Immature natural killer cell (primary cell): ENCODE data around the gene SLC6A18. TPM values are rescaled to one million over a fixed set of nuclear protein-coding genes. Genes with fewer than 3 reads are reported as not detected.

Experiments used
- DNase-seq, 3 donors: peaks; one replicate each; pipeline ENCODE4 v3.0.0; 2022; ENCODE audit warnings: mixed read lengths in 1 of 3
- H3K27ac Mint-ChIP-seq, 6 donors: one replicate each; pipeline ENCODE4 v1.8.0; 2020; ENCODE audit warnings: mixed read lengths in 6 of 6, mild to moderate bottlenecking in 5 of 6, inconsistent platforms in 4 of 6, moderate library complexity in 3 of 6
- H3K27me3 Mint-ChIP-seq, 3 donors: one replicate each; pipeline ENCODE4 v1.8.0; 2020 to 2021; ENCODE audit warnings: low read depth in 3 of 3, mild to moderate bottlenecking in 3 of 3, mixed read lengths in 3 of 3, moderate library complexity in 3 of 3, inconsistent platforms in 1 of 3
- H3K36me3 Mint-ChIP-seq, 3 donors: one replicate each; pipeline ENCODE4 v1.8.0; 2020; ENCODE audit warnings: mixed read lengths in 3 of 3, inconsistent platforms in 2 of 3, mild to moderate bottlenecking in 2 of 3
- H3K4me1 Mint-ChIP-seq, 2 donors: one replicate each; pipeline ENCODE4 v1.8.0; 2020; ENCODE audit warnings: inconsistent platforms in 2 of 2, mild to moderate bottlenecking in 2 of 2, mixed read lengths in 2 of 2, moderate library complexity in 1 of 2
- H3K4me3 Mint-ChIP-seq, 5 donors: one replicate each; pipeline ENCODE4 v1.8.0; 2020; ENCODE audit warnings: mild to moderate bottlenecking in 5 of 5, mixed read lengths in 5 of 5, inconsistent platforms in 3 of 5, moderate library complexity in 3 of 5
- H3K9me3 Mint-ChIP-seq, 6 donors: one replicate each; pipeline ENCODE4 v1.8.0; 2020; ENCODE audit warnings: mild to moderate bottlenecking in 6 of 6, mixed read lengths in 6 of 6, inconsistent platforms in 4 of 6, moderate library complexity in 3 of 6
- polyA plus RNA-seq, 3 donors: library from polyadenylated mRNA; unstranded; fragments of 300-500 nt; fragmentation: Illumina TruSeq; gene quantifications; one replicate each; pipeline ENCODE4 v1.2.3, GENCODE V29; 2021

The SLC6A18 gene
- polyA plus RNA-seq, 3 donors from 2014 or later = not detected

DNA sequence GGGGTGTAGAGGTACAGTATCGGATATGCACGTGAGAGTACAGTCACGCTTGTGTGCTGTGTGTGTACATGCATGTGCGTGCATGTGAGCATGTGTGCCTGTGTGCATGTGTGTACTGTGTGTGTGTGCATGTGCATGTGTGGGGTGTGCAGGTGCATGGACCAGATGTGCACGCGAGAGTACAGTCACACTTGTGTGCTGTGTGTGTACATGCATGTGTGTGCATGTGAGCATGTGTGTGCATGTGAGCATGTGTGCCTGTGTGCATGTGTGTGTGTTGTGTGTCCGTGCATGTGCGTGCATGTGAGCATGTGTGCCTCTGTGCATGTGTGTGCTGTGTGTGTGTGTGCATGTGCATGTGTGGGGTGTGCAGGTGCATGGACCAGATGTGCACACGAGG, 13.5 kb upstream of the SLC6A18 start:
- H3K9me3 Mint-ChIP-seq = no peaks in the 10 kb centered on the region

DNA sequence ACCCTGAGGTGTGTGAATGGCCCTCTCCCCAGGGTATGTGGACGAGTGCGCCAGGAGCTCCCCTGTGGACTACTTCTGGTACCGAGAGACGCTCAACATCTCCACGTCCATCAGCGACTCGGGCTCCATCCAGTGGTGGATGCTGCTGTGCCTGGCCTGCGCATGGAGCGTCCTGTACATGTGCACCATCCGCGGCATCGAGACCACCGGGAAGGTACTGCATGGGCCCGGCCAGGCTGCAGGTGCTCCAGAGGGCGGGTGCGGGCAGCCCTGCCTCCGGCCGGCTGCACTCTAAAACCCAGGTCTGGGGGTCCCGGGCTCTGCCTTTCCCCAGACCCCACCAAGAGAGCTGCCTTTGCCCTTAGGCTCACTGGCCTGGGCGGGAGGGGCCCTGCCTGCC, 12.9 kb upstream of the SLC6A18 start:
- H3K27ac Mint-ChIP-seq = no peak overlapping the region
- DNase-seq = no peak
- H3K4me3 Mint-ChIP-seq = no peak overlapping the region

More for the DNA sequence above, 13.5 kb upstream of the SLC6A18 start:
- Mint-ChIP-seq H3K27me3 (peaks cover 0 to 6% (median 2%) of the 10 kb centered on the region in 3 donors), H3K4me1 (no peaks in the 10 kb centered on the region), H3K27ac (peak overlapping the region in 1 of 6 donors; percentile 50), H3K36me3 (no peaks in the 10 kb centered on the region), H3K4me3 (no peak overlapping the region)
- DNase-seq = no peak

GRCh38 chr5:1212881-1213280, 12.3 kb upstream of the SLC6A18 start:
- H3K27me3 Mint-ChIP-seq = peaks cover 0 to 4% (median 2%) of the 10 kb centered on the region in 3 donors
- no peaks in the 10 kb centered on the region for H3K36me3 Mint-ChIP-seq
- H3K4me1 Mint-ChIP-seq = no peaks in the 10 kb centered on the region
- no peak overlapping the region for H3K27ac Mint-ChIP-seq
- DNase-seq = no peak
- H3K9me3 Mint-ChIP-seq = no peaks in the 10 kb centered on the region
- H3K4me3 Mint-ChIP-seq = no peak overlapping the region

More for the DNA sequence above, 12.9 kb upstream of the SLC6A18 start:
- H3K36me3 Mint-ChIP-seq = no peaks in the 10 kb centered on the region
- peaks cover 0 to 6% (median 3%) of the 10 kb centered on the region in 3 donors for H3K27me3 Mint-ChIP-seq
- H3K9me3 Mint-ChIP-seq = no peaks in the 10 kb centered on the region
- H3K4me1 Mint-ChIP-seq = no peaks in the 10 kb centered on the region

GRCh38 chr5:1213508-1214162, 11.5 kb upstream of the SLC6A18 start:
- Mint-ChIP-seq H3K36me3 (no peaks in the 10 kb centered on the region), H3K27ac (no peak overlapping the region), H3K4me1 (no peaks in the 10 kb centered on the region), H3K4me3 (no peak overlapping the region), H3K9me3 (no peaks in the 10 kb centered on the region), H3K27me3 (peaks cover 0 to 4% (median 2%) of the 10 kb centered on the region in 3 donors)
- no peak for DNase-seq

GRCh38 chr5:1214163-1214935, 10.8 kb upstream of the SLC6A18 start:
- Mint-ChIP-seq H3K27me3 (peaks cover 0 to 6% (median 2%) of the 10 kb centered on the region in 3 donors), H3K36me3 (no peaks in the 10 kb centered on the region), H3K4me3 (no peak overlapping the region), H3K9me3 (no peaks in the 10 kb centered on the region), H3K4me1 (no peaks in the 10 kb centered on the region), H3K27ac (no peak overlapping the region)
- DNase-seq = no peak

DNA sequence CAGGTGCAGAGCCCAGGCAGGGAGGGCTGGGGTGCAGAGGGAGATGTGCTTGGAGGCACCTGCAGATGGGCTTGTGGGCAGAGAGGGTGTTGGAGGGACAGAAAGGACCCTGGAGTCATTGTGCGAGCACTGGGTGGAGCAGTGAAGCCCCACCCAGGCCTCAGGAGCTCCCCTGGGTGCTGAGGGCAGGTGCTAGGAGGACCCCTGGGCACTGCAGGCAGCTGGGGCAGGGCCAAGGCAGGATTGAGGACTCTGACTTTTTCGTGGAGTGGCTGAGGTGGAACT, 10.3 kb upstream of the SLC6A18 start:
- no peak overlapping the region for H3K27ac Mint-ChIP-seq
- no peak overlapping the region for H3K4me3 Mint-ChIP-seq
- no peaks in the 10 kb centered on the region for H3K9me3 Mint-ChIP-seq
- no peaks in the 10 kb centered on the region for H3K4me1 Mint-ChIP-seq
- no peak for DNase-seq
- no peaks in the 10 kb centered on the region for H3K36me3 Mint-ChIP-seq
- peaks cover 0 to 6% (median 2%) of the 10 kb centered on the region in 3 donors for H3K27me3 Mint-ChIP-seq

DNA sequence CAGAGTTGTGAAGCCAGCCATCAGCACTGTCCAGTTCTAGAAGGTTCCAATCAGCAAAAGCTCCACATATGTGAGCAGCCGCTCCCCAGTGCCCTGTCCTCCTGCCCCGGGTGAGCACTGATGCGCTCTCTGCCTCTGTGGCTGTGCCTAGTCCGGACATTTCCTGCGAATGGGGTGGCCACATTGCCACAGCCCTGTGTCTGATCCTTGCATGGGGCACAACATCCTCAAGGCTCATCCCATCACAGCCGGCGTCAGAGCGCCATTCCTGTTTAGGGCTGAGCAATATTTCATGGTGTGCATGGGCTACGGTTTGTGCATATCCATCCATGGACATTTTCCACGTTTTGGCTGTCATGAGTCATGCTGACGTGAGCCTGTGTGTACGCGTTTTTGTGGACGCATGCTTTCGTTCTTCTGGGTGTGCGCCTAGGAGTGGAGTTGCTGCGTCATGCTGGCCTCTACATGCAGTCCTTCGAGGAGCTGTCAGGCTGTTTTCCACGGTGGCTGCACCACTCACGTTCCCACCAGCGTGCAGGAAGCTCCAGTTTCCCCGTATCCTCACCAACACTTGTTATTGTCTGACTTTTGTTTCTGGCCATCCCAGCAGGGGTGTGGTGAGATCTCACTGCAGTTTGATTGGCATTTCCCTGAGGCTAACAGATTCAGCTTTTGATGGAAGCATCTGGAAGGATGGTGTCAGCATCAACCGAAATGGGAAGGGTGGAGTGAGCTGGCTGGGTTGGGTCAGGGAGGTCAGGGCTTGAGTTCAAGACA, 9.7 kb upstream of the SLC6A18 start:
- Mint-ChIP-seq H3K36me3 (no peaks in the 10 kb centered on the region), H3K27ac (no peak overlapping the region), H3K27me3 (peaks cover 0 to 6% (median under 1%) of the 10 kb centered on the region in 3 donors), H3K9me3 (no peaks in the 10 kb centered on the region), H3K4me1 (no peaks in the 10 kb centered on the region), H3K4me3 (no peak overlapping the region)
- no peak for DNase-seq

- Mint-ChIP-seq H3K36me3 (no peaks in the 10 kb centered on the region), H3K27me3 (peaks cover 0 to 6% (median 0%) of the 10 kb centered on the region in 3 donors), H3K4me3 (no peak overlapping the region), H3K27ac (no peak overlapping the region), H3K9me3 (no peaks in the 10 kb centered on the region), H3K4me1 (no peaks in the 10 kb centered on the region)
- no peak for DNase-seq
Measured at GRCh38 chr5:1216211-1216917, 8.8 kb upstream of the SLC6A18 start.

DNA sequence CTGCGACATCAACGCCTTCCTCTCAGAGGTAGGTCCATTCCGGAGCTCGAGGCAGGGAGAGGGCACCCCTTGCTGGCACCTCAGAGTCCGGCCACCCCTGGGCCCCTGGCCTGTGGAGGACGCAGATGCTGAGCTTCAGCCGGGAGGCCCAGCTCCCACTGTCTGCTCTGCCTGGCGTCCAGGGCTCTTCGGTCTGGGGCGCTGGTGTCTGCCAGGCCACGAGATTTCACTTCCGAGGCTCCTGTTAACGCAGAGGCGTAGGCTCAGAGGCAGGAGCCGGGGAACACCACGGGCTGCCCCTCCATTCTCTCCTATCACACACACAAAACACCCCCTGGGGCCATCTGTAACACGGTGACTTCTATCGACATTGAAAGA, 8.3 kb upstream of the SLC6A18 start:
- DNase-seq = no peak
- Mint-ChIP-seq H3K27me3 (peaks cover 0 to 6% (median 2%) of the 10 kb centered on the region in 3 donors), H3K4me1 (no peaks in the 10 kb centered on the region), H3K4me3 (no peak overlapping the region), H3K36me3 (no peaks in the 10 kb centered on the region), H3K27ac (no peak overlapping the region), H3K9me3 (no peaks in the 10 kb centered on the region)

DNA sequence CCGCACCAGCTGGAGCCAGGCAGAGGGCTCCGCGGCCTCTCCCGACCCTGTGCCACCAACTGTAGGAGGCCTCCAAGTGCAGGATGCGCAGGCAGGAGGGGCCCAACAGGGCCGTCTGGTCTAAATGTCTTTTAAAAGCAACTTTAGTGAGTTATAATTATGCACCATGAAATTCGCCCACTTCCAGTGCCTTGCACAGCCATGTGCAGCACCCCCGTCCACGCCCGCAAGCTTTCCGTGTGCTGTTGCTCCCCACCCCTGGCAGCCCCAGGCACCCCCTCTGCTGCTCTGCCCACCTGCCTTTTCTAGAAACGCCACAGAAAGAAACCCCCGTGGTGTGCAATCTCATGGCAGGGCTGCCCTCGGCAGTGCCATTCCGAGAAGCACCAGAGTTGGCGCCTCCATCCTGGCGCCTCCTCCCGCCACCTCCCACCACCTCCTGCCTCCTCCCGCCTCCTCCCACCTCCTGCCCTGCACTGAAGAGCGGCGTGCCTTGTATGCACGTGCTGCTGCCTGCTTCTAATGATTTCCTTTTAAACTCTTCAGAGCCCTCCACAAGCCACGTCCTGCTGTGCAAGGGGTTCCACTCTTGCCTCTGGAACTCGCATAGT, 7.5 kb upstream of the SLC6A18 start:
- Mint-ChIP-seq H3K36me3 (no peaks in the 10 kb centered on the region), H3K27ac (no peak overlapping the region), H3K9me3 (no peaks in the 10 kb centered on the region), H3K27me3 (peaks cover 0 to 4% (median 2%) of the 10 kb centered on the region in 3 donors), H3K4me3 (no peak overlapping the region), H3K4me1 (no peaks in the 10 kb centered on the region)
- DNase-seq = no peak

- Mint-ChIP-seq H3K27me3 (peaks cover 0 to 4% (median 2%) of the 10 kb centered on the region in 3 donors), H3K9me3 (no peaks in the 10 kb centered on the region), H3K36me3 (no peaks in the 10 kb centered on the region), H3K27ac (no peak overlapping the region), H3K4me3 (no peak overlapping the region), H3K4me1 (no peaks in the 10 kb centered on the region)
- no peak for DNase-seq
Measured at GRCh38 chr5:1218351-1219080, 6.7 kb upstream of the SLC6A18 start.

DNA sequence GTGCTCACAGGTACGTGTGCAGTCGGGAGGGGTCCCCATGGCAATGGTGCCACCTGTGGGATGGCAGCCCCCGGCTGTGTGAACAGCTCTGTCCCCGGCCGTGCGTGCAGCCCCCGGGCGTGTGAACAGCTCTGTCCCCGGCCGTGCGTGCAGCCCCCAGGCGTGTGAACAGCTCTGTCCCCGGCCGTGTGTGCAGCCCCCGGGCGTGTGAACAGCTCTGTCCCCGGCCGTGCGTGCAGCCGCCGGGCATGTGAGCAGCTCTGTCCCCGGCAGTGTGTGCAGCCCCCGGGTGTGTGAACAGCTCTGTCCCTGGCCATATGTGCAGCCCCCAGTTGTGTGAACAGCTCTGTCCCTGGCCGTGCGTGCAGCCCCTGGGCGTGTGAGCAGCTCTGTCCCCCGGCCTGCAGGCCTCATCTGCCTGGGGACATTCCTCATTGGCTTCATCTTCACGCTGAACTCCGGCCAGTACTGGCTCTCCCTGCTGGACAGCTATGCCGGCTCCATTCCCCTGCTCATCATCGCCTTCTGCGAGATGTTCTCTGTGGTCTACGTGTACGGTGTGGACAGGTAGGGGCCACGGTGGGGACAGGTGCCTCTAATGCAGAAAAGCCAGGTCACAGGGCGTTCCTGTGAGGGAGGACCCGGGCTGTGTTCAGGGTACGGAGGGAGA, 5.9 kb upstream of the SLC6A18 start:
- H3K36me3 Mint-ChIP-seq = no peaks in the 10 kb centered on the region
- H3K27me3 Mint-ChIP-seq = peaks cover 0 to 4% (median 2%) of the 10 kb centered on the region in 3 donors
- no peak for DNase-seq
- H3K4me1 Mint-ChIP-seq = no peaks in the 10 kb centered on the region
- no peak overlapping the region for H3K4me3 Mint-ChIP-seq
- no peaks in the 10 kb centered on the region for H3K9me3 Mint-ChIP-seq
- no peak overlapping the region for H3K27ac Mint-ChIP-seq

GRCh38 chr5:1219768-1220100, 5.4 kb upstream of the SLC6A18 start:
- DNase-seq = no peak
- Mint-ChIP-seq H3K4me3 (no peak overlapping the region), H3K36me3 (no peaks in the 10 kb centered on the region), H3K27ac (no peak overlapping the region), H3K27me3 (peaks cover 0 to 4% (median 2%) of the 10 kb centered on the region in 3 donors), H3K9me3 (no peaks in the 10 kb centered on the region), H3K4me1 (no peaks in the 10 kb centered on the region)
